ENCODE data around the gene BCL6B.

Gene BCL6B

GRCh38 chr17:7035591-7036368, 12.9 kb downstream of the BCL6B start, which contains the start of gene SLC16A13:
Gene SLC16A13, plus strand, starts transcription at chr17:7036015. Its CDS starts 368 bp downstream, at chr17:7036383.
- H3K27me3 ChIP-seq (replicated peaks; ENCODE audit: control insufficient read depth, insufficient read depth, low read length), result no peaks in the 10 kb centered on the region
- no peaks in the 10 kb centered on the region for H3K9me3 ChIP-seq (ENCODE audit: control insufficient read depth, low read length)
- peak within 1 kb of the TSS; percentile 90 for H3K9ac ChIP-seq (ENCODE audit: low read length)
- no peaks in the 10 kb centered on the region for H3K36me3 ChIP-seq (ENCODE audit: control insufficient read depth, insufficient read depth, low read length, severe bottlenecking)
- peak within 1 kb of the TSS; percentile 86 for H3K4me3 ChIP-seq (ENCODE audit: low read length)
- H3K4me1 ChIP-seq (ENCODE audit: control insufficient read depth, insufficient read depth, low read length), result peaks cover 14% of the 10 kb centered on the region
- peak; percentile 93 for DNase-seq (ENCODE audit: low read depth)

- Histone ChIP-seq H3K9me3 (ENCODE audit: control insufficient read depth, low read length) (no peaks in the 10 kb centered on the region), H3K4me1 (ENCODE audit: control insufficient read depth, insufficient read depth, low read length) (peaks cover 17% of the 10 kb centered on the region), H3K4me3 (ENCODE audit: low read length) (no peak overlapping the region), H3K27me3 (replicated peaks; ENCODE audit: control insufficient read depth, insufficient read depth, low read length) (peaks cover 8% of the 10 kb centered on the region), H3K36me3 (ENCODE audit: control insufficient read depth, insufficient read depth, low read length, severe bottlenecking) (no peaks in the 10 kb centered on the region), H3K9ac (ENCODE audit: low read length) (no peak overlapping the region)
- DNase-seq (ENCODE audit: low read depth), result no peak
Observed at GRCh38 chr17:7038025-7038862, 15.4 kb downstream of the BCL6B start.

- DNase-seq (ENCODE audit: low read depth), result no peak
- H3K36me3 ChIP-seq (ENCODE audit: control insufficient read depth, insufficient read depth, low read length, severe bottlenecking), result no peaks in the 10 kb centered on the region
- no peak overlapping the region for H3K4me3 ChIP-seq (ENCODE audit: low read length)
- no peaks in the 10 kb centered on the region for H3K9me3 ChIP-seq (ENCODE audit: control insufficient read depth, low read length)
- no peak overlapping the region for H3K9ac ChIP-seq (ENCODE audit: low read length)
- peaks cover 24% of the 10 kb centered on the region for H3K4me1 ChIP-seq (ENCODE audit: control insufficient read depth, insufficient read depth, low read length)
- H3K27me3 ChIP-seq (replicated peaks; ENCODE audit: control insufficient read depth, insufficient read depth, low read length), result peaks cover 18% of the 10 kb centered on the region
Observed at GRCh38 chr17:7039832-7040231, 17.0 kb downstream of the BCL6B start.

DNA sequence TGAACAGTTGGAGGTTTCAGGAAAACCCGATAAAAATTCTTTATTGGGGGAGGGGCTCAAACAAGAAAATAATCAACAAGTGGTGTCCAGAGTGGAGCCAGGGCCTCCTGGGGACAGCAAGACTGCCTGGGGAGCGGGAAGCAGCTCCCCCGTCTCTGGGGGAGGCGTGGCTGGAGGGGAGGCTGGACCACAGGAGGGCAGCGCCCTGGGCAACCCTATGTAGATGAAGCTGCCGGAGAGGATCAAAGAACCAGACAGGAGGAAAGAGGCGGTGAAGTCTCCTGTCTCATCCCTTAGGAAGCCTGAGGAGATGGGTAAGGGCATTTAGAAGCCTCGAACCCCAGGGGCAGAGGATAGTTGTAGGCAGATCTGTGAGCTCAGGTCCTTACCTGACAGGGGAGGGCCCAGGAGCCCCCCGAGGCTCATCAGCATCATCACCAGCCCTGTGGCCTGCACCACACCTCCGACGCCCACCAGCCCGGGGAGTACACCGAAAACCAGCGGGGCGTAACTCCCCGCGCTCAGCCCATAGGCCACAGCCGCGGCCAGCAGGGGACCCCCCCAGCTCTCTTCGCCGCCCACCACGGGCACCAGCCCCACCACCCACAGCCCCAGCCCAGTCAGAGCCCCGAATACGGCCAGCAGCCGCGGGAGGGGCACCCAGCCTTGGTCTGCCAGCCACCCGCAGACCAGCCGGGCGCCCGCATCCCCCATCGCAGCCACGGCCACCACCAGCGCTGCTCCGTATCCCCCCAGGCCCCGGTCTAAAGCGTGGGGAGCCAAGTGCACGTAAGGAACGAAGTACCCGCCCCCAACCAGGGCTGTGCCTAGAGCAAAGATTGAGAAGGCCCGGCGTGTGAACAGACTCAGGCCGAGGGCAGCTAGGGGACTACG, 19.0 kb downstream of the BCL6B start:
- H3K9me3 ChIP-seq (ENCODE audit: control insufficient read depth, low read length), result no peaks in the 10 kb centered on the region
- H3K9ac ChIP-seq (ENCODE audit: low read length), result no peak overlapping the region
- H3K27me3 ChIP-seq (replicated peaks; ENCODE audit: control insufficient read depth, insufficient read depth, low read length), result peaks cover 18% of the 10 kb centered on the region
- DNase-seq (ENCODE audit: low read depth), result no peak
- H3K36me3 ChIP-seq (ENCODE audit: control insufficient read depth, insufficient read depth, low read length, severe bottlenecking), result no peaks in the 10 kb centered on the region
- H3K4me1 ChIP-seq (ENCODE audit: control insufficient read depth, insufficient read depth, low read length), result peaks cover 10% of the 10 kb centered on the region
- no peak overlapping the region for H3K4me3 ChIP-seq (ENCODE audit: low read length)

DNA sequence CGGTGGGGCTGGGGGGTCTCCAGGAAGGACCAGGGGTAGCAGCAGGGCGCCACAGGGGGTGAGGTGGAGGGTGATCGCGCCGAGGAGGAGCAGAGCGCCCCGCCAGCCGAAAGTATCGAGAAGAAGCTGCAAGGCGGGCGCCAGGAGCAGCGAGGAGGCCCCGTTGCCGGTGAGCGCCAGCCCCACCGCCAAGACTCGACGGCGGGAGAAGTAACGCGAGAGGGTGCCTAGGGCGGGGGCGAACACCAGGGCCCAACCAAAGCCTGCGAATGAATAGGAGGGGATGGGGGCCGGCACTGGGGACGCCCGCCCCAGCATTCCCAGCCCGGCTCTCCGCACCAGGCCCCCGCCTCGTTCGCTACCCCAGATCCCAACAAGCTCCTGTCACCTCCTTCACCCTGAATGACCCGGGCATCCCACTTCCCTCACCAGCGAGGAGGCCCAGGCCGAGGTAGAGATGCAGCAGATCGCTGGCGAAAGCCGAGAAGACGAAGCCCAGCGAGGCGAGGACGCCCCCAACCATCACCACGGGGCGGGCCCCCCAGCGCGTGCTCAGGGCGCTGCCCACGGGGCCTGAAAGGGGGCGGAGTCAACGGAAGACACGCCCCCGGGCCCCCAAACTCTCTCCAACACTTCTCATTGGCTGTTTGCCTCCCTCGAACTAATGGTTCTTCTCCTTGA, 19.8 kb downstream of the BCL6B start:
- peak overlapping the region; percentile 66 for H3K4me3 ChIP-seq (ENCODE audit: low read length)
- DNase-seq (ENCODE audit: low read depth), result no peak
- peak overlapping the region; percentile 54 for H3K9ac ChIP-seq (ENCODE audit: low read length)
- H3K9me3 ChIP-seq (ENCODE audit: control insufficient read depth, low read length), result no peaks in the 10 kb centered on the region
- H3K4me1 ChIP-seq (ENCODE audit: control insufficient read depth, insufficient read depth, low read length), result peaks cover 10% of the 10 kb centered on the region
- peaks cover 21% of the 10 kb centered on the region for H3K27me3 ChIP-seq (replicated peaks; ENCODE audit: control insufficient read depth, insufficient read depth, low read length)
- no peaks in the 10 kb centered on the region for H3K36me3 ChIP-seq (ENCODE audit: control insufficient read depth, insufficient read depth, low read length, severe bottlenecking)

DNA sequence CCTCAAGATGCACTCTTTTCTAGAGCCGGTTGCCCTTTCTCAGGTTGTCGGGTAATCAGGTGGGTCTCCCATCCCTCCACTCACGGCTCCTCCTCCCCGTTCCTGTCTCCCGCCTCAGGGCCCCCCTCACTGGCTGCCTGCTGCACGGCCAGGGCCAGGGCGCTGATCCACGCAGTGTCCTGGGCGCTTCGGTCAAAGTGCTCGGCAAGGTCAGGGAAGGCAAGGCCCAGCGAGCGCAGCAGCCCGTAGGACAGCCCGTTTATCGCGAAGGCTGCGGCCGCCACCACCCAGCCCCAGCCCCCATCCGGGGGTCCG, 20.3 kb downstream of the BCL6B start:
- peaks cover 25% of the 10 kb centered on the region for H3K27me3 ChIP-seq (replicated peaks; ENCODE audit: control insufficient read depth, insufficient read depth, low read length)

GRCh38 chr17:7043497-7044198, 20.8 kb downstream of the BCL6B start, which contains the start of gene SLC16A11:
Gene SLC16A11, minus strand, starts transcription at chr17:7044092. Its CDS starts 579 bp downstream, at chr17:7043513.
- peaks cover 10% of the 10 kb centered on the region for H3K4me1 ChIP-seq (ENCODE audit: control insufficient read depth, insufficient read depth, low read length)
- peaks cover 26% of the 10 kb centered on the region for H3K27me3 ChIP-seq (replicated peaks; ENCODE audit: control insufficient read depth, insufficient read depth, low read length)
- H3K9ac ChIP-seq (ENCODE audit: low read length), result peak within 1 kb of the TSS; percentile 54
- no peaks in the 10 kb centered on the region for H3K36me3 ChIP-seq (ENCODE audit: control insufficient read depth, insufficient read depth, low read length, severe bottlenecking)
- no peaks in the 10 kb centered on the region for H3K9me3 ChIP-seq (ENCODE audit: control insufficient read depth, low read length)
- DNase-seq (ENCODE audit: low read depth), result peak; percentile 62
- peak within 1 kb of the TSS; percentile 66 for H3K4me3 ChIP-seq (ENCODE audit: low read length)

More for the DNA sequence above, 20.3 kb downstream of the BCL6B start:
- Histone ChIP-seq H3K4me1 (ENCODE audit: control insufficient read depth, insufficient read depth, low read length) (peaks cover 10% of the 10 kb centered on the region), H3K4me3 (ENCODE audit: low read length) (peak overlapping the region; percentile 66), H3K9ac (ENCODE audit: low read length) (peak overlapping the region; percentile 54), H3K36me3 (ENCODE audit: control insufficient read depth, insufficient read depth, low read length, severe bottlenecking) (no peaks in the 10 kb centered on the region), H3K9me3 (ENCODE audit: control insufficient read depth, low read length) (no peaks in the 10 kb centered on the region)
- DNase-seq (ENCODE audit: low read depth), result no peak

DNA sequence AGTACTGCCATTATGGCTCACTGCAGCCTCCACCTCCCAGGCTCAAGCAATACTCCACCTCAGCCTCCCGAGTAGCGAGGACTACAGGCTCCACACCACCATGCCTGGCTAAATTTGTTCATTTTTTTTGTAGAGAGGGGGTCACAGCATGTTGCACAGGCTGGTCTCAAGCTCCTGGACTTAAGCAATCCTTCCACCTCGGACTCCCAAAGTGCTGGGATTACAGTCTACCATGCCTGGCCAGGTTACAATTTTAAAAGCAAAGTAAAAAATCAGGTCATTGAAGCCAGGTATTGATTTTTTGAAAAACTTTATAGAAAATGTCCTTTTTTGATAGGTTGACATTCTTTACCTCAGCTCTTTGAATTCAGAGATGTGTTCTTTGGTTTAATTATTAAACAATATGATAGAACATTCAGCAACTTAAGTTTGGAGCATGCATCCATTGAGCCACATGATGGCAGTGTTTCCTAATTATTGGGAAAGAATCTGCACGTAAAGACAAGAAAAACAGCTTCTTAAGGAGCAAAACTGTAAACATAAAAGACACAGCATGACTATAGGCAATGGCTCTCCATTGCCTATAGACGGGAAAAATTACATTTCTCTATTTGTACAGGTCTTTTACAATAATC, 22.8 kb downstream of the BCL6B start:
- DNase-seq (ENCODE audit: low read depth), result peak; percentile 89
- Histone ChIP-seq H3K4me3 (ENCODE audit: low read length) (no peak overlapping the region), H3K4me1 (ENCODE audit: control insufficient read depth, insufficient read depth, low read length) (peaks cover 10% of the 10 kb centered on the region), H3K36me3 (ENCODE audit: control insufficient read depth, insufficient read depth, low read length, severe bottlenecking) (no peaks in the 10 kb centered on the region), H3K27me3 (replicated peaks; ENCODE audit: control insufficient read depth, insufficient read depth, low read length) (peaks cover 30% of the 10 kb centered on the region), H3K9ac (ENCODE audit: low read length) (no peak overlapping the region), H3K9me3 (ENCODE audit: control insufficient read depth, low read length) (no peaks in the 10 kb centered on the region)

GRCh38 chr17:7046127-7046724, 23.4 kb downstream of the BCL6B start:
- Histone ChIP-seq H3K27me3 (replicated peaks; ENCODE audit: control insufficient read depth, insufficient read depth, low read length) (peaks cover 35% of the 10 kb centered on the region), H3K9ac (ENCODE audit: low read length) (no peak overlapping the region), H3K4me1 (ENCODE audit: control insufficient read depth, insufficient read depth, low read length) (peaks cover 10% of the 10 kb centered on the region), H3K36me3 (ENCODE audit: control insufficient read depth, insufficient read depth, low read length, severe bottlenecking) (no peaks in the 10 kb centered on the region), H3K9me3 (ENCODE audit: control insufficient read depth, low read length) (no peaks in the 10 kb centered on the region), H3K4me3 (ENCODE audit: low read length) (no peak overlapping the region)
- no peak for DNase-seq (ENCODE audit: low read depth)

Data from adipocyte (in vitro differentiated cells).